Endothelial cell of umbilical vein (primary cell): ENCODE measurements around the gene CLCN4.

Experiments
- POLR2AphosphoS5 ChIP-seq: IDR thresholded peaks from 2 replicates; pipeline ENCODE4 v1.6.1; 2012; ENCODE audit warnings: low read depth, mild to moderate bottlenecking, control low read depth, low read length, moderate library complexity; ENCODE audit not compliant: insufficient read depth
- TF ChIP-seq, protein P1 (sequence below): IDR thresholded peaks from 2 replicates; pipeline ENCODE4 v1.6.1; 2011; ENCODE audit not compliant: insufficient read depth, insufficient read length
- TF ChIP-seq, protein P2 (sequence below), 2 donors: IDR thresholded peaks; 1 replicate in 1 of 2; 2 replicates in 1 of 2; pipeline ENCODE4 v1.5.1; 2011; ENCODE audit warnings: low read length in 2 of 2, mild to moderate bottlenecking in 2 of 2, moderate library complexity in 2 of 2, control low read depth in 1 of 2, inconsistent platforms in 1 of 2, low read depth in 1 of 2; ENCODE audit not compliant: insufficient read depth in 1 of 2; ENCODE audit errors: extremely low read depth in 1 of 2

DNA sequence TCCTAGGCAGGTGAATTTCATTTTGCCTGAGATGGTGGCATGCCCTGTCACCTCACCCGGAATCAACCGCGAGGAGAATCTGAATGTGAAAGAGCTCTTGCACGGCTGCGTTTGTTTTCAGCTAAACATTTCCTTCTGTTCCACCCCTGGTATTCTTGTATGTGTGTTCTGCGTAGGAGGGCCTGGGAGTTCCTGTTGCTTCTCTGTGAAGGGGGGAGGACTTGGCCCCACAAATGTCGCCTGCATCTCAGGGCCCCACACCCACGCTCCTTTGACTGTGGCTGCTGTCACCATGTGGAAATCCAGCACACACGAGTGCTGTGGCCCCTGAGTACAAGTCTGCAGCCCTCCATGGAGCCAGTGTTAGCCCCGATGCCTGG, 45.8 kb upstream of the CLCN4 start:
- TF ChIP-seq, protein P1, sequence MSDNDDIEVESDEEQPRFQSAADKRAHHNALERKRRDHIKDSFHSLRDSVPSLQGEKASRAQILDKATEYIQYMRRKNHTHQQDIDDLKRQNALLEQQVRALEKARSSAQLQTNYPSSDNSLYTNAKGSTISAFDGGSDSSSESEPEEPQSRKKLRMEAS: no peak
- TF ChIP-seq, protein P2, sequence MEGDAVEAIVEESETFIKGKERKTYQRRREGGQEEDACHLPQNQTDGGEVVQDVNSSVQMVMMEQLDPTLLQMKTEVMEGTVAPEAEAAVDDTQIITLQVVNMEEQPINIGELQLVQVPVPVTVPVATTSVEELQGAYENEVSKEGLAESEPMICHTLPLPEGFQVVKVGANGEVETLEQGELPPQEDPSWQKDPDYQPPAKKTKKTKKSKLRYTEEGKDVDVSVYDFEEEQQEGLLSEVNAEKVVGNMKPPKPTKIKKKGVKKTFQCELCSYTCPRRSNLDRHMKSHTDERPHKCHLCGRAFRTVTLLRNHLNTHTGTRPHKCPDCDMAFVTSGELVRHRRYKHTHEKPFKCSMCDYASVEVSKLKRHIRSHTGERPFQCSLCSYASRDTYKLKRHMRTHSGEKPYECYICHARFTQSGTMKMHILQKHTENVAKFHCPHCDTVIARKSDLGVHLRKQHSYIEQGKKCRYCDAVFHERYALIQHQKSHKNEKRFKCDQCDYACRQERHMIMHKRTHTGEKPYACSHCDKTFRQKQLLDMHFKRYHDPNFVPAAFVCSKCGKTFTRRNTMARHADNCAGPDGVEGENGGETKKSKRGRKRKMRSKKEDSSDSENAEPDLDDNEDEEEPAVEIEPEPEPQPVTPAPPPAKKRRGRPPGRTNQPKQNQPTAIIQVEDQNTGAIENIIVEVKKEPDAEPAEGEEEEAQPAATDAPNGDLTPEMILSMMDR (IDR thresholded peaks at IDR 0.05; ENCODE audit: extremely low read depth in 1 of 2, insufficient read depth in 1 of 2, low read depth in 1 of 2, low read length in 2 of 2): no peak
- TF ChIP-seq POLR2AphosphoS5: no peak
